HG03439 (cell line): ENCODE results near the gene HINT2.

ENCODE experiments used
- ATAC-seq: cut with Tn5 transposase; IDR thresholded peaks from one replicate; pipeline ENCODE4 v1.9.1; 2021; ENCODE audit warnings: mild to moderate bottlenecking, moderate library complexity; ENCODE audit not compliant: unreplicated experiment

The HINT2 gene

DNA sequence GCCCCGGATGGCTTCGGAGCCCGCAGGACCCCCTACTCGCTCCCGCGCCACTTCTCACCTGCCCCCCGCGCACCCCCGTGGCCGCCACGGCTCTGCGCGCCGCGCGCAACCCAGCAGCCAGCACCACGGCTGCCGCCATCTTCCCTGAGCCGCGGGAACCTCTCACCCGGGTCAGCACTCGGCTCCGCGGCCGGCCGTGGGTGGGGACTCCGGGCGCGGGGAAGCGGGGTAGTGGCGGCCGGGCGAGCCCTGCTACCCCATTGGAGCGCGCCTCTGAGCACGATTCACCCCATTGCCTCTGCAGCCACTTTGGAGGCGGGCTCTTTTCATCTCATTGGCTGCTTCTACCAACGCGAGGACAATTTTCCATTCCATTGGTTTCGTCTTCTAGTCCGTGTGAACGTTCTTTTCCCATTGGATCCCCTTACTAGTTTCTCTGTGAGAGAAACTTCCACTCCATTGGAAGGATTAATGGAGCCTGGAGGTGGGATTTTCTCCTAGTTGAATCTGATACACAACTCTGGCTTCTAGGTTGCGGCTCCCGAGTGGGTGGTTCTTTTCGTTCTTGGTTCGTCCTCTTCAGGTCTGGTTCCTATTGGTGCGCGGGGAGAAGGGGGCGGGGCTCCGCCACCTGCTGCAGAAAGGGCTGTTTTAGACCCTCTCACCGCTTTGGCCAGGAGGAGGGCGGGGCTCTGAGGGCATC, at the start of gene HINT2:
Gene HINT2, minus strand, starts transcription at position 202 of the 703 bp plus-strand sequence. Its CDS starts 63 bp downstream, at position 139.
- peak; percentile 79 for ATAC-seq

- ATAC-seq, result no peak
These were observed 48.7 kb upstream of the HINT2 start for GRCh38 chr9:35863583-35863982.

GRCh38 chr9:35862328-35862727, 47.5 kb upstream of the HINT2 start:
- no peak for ATAC-seq

GRCh38 chr9:35861161-35861897, 46.5 kb upstream of the HINT2 start:
- ATAC-seq, result no peak

DNA sequence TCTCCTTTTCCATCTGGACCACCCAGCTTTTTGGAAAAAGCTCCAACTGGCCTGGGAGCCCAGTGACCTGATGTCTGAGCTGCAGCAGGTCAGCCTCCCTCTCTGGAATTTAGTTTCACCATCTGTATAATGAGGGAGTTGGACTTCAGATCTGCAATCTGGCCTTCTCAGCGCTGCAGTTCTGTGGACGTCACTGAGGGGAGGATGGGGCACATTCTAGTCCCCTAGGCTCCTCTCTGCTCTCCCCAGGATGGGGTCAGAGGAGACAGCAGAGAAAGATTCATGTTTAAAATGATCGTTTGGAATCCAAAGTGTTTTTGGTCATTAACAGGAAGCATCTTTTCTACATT, 45.1 kb upstream of the HINT2 start:
- no peak for ATAC-seq

DNA sequence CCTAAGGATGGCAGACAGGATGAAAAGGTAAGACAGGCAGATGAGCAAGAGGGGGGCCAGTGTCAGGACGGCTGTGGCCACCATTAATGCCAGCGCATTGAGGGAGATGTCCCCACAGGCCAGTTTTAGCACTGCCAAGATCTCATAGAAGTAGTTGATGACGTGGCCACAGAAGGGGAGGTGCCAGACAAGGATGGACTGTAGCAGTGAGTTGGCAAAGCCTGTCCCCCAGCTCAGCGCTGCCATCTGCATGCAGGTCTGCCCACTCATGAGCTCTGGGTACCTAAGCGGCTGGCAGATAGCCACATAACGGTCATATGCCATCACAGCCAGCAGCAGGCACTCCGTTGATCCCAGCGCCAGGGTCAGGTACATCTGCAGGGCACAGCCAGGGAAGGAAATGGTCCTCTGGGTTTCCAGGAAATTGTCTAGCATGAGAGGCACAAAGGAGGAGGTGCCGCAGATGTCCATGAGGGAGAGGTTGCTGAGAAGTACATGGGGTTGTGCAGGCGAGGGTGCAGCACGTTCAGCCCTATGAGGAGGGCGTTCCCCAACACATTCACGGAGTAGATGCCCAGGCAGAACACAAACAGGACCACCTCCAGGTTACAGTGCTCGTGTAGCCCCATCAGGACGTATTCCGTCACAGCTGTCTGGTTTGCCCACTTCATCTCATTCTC, 44.6 kb upstream of the HINT2 start:
- no peak for ATAC-seq

DNA sequence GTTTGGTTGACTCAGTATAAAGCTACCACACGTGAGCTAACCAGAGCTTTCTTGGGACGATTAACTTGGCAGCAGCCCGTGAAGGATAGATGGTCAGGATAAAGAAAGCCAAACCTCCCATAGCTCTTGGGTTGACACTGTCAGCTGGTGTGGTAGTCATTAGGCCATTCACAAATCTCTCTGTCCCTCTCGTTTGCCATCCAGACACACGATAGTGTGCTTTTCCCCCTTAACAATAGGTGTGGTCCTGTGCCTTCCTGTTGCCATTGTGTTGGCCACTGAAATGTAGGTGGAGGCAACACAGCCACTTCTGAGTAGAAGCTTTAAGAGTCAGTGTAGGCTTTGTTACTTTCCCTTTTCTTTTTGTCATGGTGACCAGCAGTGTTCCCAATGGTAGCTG, 43.6 kb upstream of the HINT2 start:
- no peak for ATAC-seq

- ATAC-seq, result no peak
These were observed 42.0 kb upstream of the HINT2 start for GRCh38 chr9:35856882-35857281.

- no peak for ATAC-seq
These were observed 41.4 kb upstream of the HINT2 start for GRCh38 chr9:35856206-35856605.

DNA sequence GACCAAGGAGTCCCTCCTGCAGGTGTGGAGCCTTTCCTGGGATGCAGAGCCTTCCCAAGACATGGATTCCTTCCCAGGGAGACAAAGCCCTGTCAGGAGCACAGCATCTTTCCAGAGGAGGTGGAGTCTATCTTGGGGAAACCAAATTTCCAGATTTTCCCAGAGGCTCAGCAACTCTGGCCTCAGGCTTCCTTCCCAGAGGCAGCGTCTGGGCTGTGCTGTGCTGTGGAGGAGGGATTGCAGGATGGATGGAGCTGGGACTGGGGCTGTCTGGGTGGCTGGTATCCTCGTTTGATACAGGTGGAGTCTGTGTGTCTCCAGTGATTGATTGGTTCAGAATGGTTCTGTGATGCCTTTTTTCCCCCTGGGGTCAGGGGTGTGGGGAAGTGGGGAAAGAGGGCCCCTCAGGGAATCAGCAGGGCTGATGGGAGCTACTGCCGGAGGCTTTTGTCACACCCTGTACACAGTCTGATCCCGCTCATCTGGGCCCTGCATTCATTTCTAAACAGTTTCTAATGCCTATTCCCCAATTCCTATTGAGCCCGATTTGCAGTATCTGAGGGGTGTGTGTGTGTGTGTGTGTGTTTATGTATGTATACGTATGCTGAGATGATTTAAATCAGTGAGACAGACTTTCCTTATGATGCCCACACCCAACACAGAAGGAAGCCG, 39.4 kb upstream of the HINT2 start:
- no peak for ATAC-seq

DNA sequence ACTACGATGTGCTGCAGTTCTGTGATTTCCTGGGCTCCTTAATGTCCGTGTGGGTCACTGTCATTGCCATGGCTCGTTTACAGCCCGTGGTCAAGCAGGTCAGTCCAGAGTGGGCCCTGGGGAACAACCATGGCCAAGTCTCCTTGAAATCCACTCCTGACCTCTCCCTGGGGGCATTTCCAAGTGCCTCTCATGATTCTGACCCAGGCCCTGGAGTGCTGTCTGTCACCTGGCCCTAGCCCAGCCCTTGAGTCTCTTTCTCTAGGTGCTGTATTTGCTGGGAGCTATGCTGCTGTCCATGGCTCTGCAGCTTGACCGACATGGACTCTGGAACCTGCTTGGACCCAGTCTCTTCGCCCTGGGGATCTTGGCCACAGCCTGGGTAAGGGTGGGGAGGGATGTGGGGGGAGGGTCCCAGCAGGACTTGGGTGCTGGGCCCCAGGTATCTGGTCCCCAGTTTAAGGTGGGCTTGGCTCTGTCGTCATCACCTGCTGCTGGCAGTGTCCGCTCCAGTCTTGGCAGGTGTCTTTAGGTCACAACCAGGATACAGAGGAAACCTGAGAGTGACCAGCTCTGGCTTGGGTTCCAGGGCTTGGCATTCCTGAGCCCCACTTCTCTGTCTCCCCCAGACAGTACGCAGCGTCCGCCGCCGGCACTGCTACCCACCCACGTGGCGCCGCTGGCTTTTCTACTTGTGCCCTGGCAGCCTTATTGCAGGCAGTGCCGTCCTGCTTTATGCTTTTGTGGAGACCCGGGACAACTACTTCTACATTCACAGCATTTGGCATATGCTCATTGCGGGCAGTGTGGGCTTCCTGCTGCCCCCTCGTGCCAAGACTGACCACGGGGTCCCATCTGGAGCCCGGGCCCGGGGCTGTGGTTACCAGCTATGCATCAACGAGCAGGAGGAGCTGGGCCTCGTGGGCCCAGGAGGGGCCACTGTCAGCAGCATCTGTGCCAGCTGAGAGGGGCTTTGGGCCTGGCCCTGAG, 38.3 kb upstream of the HINT2 start:
- ATAC-seq, result no peak

- no peak for ATAC-seq
These were observed 37.5 kb upstream of the HINT2 start for GRCh38 chr9:35852267-35852815.

GRCh38 chr9:35847792-35848572, 33.1 kb upstream of the HINT2 start:
- ATAC-seq, result peak; percentile 95

DNA sequence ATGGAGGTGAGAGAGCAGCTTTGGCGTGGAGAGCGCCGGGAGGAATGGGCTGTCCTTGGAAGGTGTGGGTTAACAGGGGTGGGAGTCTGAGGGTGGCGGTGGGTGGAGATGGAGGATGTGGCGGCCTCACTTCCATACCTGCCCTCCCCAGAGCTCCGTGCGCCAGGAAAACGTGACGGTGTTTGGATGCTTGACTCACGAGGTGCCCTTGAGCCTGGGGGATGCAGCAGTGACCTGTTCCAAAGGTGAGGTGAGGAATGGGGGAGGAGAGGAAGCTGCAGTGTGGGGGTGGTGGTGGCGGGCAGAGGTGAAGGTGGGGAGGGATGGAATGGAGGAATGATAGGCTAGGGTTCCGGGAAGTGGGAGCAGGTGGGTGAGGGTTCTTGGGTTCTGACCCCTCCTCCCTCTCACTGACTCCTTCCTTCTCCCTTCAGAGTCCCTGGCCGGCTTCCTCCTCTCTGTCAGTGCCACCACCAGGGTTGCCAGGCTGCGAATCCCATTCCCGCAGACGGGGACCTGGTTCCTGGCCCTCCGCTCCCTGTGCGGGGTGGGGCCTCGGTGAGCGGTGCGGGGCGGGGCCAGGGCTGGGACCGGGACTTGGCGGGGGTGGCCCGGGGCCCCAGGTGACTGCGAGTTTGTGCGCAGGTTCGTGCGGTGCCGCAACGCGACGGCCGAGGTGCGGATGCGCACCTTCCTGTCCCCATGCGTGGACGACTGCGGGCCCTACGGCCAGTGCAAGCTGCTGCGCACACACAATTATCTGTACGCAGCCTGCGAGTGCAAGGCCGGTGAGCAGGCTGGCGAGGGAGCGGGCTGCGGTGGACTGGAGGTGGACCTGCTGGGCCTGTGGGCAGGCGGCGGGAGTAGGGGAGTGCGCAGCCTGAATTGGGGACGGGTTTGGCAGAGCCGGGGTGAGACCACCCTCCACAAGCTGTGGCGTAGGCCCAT, 31.3 kb upstream of the HINT2 start:
- ATAC-seq, result no peak

DNA sequence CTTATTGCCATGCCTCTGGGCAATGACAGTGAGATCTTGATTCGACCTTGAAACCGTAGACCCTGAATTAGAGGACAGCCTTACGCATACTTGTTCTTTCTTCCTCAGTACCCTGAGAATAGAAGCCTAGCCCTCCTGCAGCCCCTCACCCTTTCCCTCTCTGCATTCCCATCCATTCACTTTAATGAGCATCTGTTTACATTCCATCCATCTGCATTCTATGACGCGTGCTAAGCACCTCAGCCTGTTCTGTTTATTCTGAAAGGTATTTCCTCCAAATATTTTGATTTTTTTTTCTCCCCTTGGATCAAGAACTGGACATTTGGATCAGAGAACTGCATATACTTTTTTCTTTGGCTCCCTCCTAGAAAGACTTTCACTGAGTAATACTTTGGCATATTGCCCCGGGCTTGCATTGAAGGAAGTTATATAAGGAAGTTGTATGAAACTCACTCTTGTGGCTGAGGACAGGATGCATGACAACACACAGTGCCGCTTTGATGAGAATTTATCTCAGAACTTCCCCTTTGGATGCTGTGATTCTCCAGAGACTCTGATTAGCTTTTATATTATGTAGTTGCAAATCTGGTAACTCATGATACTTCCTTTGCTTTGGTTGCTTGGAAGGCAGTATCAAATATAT, 29.9 kb upstream of the HINT2 start:
- ATAC-seq, result no peak

DNA sequence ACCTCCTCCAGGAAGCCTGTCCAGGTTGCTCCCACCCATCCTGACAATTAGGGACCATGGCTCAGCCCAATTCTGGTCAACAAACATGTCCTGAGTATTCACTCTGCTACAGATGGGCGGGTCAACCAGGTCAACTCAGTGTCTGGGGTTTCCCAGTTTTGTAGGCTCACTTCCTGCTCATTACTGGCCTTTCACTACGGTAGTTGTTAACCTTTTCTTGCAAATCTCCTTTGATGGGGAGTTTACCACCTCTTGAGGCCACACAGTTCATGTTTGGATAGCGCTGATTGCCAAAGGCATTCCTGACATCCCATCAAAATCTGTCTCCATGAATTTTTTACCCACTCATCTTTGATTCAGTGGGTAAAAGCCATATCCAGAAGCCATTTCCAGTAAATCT, 28.0 kb upstream of the HINT2 start:
- no peak for ATAC-seq

GRCh38 chr9:35842020-35842745, 27.3 kb upstream of the HINT2 start:
- ATAC-seq, result no peak
